ENCODE data around the gene PINLYP. TPM values are rescaled to one million over a fixed set of nuclear protein-coding genes. Genes with fewer than 3 reads are reported as not detected.

Gene PINLYP
- total and polyA plus RNA-seq, 2 of the 13 experiments (the other 11 are each of a cell fraction or from before 2014, with no cell fraction given) = 0.21 to 0.24 TPM

DNA sequence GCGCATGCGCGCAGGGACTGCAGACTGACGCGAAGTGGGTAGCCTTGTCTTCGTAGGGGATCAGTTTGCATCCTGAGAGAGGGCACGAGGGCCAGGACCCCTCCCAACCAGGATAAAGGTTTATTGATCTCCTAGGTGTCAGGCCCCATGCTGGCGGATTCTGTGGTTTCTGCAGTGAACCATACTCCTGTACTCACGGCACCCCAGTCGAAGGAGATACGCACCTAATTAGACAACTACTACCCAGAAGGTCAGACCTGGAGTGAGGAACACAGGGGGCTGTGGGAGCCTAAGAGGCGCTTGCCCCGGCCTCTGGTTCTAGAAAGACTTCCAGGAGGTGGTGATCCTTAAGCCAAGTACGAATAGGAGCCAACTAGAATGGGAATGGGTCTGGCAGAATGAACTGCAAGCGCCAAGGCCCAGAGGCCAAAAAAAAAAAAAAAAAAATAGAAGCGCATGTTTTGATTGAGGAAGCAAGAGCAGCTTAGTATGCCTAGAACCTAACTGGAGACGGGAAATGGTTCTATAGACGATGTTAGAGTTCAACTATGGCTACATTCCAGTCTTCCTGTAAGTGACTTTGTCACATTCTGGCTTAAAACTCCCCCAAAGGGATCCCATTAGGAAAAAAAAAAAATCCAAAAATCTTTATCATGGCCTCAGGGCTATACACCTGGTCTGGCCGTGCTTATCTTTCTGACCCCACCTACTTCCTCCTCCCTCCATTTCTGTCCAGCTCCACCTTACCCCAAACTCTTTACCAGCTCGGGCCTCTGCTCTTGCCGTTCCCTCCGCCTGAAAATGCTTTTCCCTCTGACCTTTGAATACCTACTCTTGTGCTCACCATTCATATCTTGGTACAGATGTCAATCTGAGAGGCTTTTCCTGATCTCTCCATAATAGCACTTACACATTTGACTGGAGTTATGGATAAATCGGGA is 44.7 kb downstream of the PINLYP start (continued):
- no peak for TF ChIP-seq ZBTB21 (CRISPR knock-in tag; IDR thresholded peaks at IDR 0.05)
- TF ChIP-seq DNMT3B (CRISPR knock-in tag; conservative IDR thresholded peaks at IDR 0.05) = no peak
- no peak for TF ChIP-seq ZNF274 (CRISPR knock-in tag; IDR thresholded peaks at IDR 0.05)
- TF ChIP-seq, protein P1, sequence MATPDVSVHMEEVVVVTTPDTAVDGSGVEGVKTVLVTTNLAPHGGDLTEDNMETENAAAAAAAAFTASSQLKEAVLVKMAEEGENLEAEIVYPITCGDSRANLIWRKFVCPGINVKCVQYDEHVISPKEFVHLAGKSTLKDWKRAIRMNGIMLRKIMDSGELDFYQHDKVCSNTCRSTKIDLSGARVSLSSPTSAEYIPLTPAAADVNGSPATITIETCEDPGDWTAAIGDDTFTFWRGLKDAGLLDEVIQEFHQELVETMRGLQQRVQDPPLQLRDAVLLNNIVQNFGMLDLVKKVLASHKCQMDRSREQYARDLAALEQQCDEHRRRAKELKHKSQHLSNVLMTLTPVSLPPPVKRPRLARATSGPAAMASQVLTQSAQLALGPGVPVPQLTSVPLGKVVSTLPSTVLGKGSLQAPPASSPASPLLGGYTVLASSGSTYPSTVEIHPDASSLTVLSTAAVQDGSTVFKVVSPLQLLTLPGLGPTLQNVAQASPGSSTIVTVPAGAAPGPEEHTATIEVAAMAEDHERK (CRISPR knock-in tag; IDR thresholded peaks at IDR 0.05; ENCODE audit: low read depth) = no peak
- TF ChIP-seq, protein P2, sequence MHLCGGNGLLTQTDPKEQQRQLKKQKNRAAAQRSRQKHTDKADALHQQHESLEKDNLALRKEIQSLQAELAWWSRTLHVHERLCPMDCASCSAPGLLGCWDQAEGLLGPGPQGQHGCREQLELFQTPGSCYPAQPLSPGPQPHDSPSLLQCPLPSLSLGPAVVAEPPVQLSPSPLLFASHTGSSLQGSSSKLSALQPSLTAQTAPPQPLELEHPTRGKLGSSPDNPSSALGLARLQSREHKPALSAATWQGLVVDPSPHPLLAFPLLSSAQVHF (CRISPR knock-in tag; IDR thresholded peaks at IDR 0.05) = no peak
- no peak for TF ChIP-seq NONO (IDR thresholded peaks at IDR 0.05)
- no peak for TF ChIP-seq NONO (CRISPR knock-in tag; conservative IDR thresholded peaks at IDR 0.05)
- TF ChIP-seq, protein P3, sequence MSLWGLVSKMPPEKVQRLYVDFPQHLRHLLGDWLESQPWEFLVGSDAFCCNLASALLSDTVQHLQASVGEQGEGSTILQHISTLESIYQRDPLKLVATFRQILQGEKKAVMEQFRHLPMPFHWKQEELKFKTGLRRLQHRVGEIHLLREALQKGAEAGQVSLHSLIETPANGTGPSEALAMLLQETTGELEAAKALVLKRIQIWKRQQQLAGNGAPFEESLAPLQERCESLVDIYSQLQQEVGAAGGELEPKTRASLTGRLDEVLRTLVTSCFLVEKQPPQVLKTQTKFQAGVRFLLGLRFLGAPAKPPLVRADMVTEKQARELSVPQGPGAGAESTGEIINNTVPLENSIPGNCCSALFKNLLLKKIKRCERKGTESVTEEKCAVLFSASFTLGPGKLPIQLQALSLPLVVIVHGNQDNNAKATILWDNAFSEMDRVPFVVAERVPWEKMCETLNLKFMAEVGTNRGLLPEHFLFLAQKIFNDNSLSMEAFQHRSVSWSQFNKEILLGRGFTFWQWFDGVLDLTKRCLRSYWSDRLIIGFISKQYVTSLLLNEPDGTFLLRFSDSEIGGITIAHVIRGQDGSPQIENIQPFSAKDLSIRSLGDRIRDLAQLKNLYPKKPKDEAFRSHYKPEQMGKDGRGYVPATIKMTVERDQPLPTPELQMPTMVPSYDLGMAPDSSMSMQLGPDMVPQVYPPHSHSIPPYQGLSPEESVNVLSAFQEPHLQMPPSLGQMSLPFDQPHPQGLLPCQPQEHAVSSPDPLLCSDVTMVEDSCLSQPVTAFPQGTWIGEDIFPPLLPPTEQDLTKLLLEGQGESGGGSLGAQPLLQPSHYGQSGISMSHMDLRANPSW (CRISPR knock-in tag; IDR thresholded peaks at IDR 0.05; ENCODE audit: borderline replicate concordance) = no peak
- 0 out of 2 replicates have a peak, but pooled peaks have one; percentile 33 for TF ChIP-seq ZNF30 (CRISPR knock-in tag; IDR thresholded peaks at IDR 0.05)
- TF ChIP-seq RFXAP (CRISPR knock-in tag; IDR thresholded peaks at IDR 0.05; ENCODE audit: borderline replicate concordance) = no peak
- TF ChIP-seq, protein P4, sequence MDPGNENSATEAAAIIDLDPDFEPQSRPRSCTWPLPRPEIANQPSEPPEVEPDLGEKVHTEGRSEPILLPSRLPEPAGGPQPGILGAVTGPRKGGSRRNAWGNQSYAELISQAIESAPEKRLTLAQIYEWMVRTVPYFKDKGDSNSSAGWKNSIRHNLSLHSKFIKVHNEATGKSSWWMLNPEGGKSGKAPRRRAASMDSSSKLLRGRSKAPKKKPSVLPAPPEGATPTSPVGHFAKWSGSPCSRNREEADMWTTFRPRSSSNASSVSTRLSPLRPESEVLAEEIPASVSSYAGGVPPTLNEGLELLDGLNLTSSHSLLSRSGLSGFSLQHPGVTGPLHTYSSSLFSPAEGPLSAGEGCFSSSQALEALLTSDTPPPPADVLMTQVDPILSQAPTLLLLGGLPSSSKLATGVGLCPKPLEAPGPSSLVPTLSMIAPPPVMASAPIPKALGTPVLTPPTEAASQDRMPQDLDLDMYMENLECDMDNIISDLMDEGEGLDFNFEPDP (CRISPR knock-in tag; conservative IDR thresholded peaks at IDR 0.05) = 0 out of 2 replicates have a peak, but pooled peaks have one; percentile 73
- TF ChIP-seq, protein P5, sequence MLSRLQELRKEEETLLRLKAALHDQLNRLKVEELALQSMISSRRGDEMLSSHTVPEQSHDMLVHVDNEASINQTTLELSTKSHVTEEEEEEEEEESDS (CRISPR knock-in tag; IDR thresholded peaks at IDR 0.05; ENCODE audit: borderline replicate concordance) = no peak
- TF ChIP-seq NFATC3 (CRISPR knock-in tag; IDR thresholded peaks at IDR 0.05) = no peak
- no peak for TF ChIP-seq PAX8 (CRISPR knock-in tag; IDR thresholded peaks at IDR 0.05; ENCODE audit: borderline replicate concordance)
- peak; percentile 13; the same call in 1 of the 2 replicates for TF ChIP-seq SIN3A (IDR thresholded peaks at IDR 0.05; ENCODE audit: borderline replicate concordance, low read depth, low read length)
- no peak for TF ChIP-seq ZFY (CRISPR knock-in tag; IDR thresholded peaks at IDR 0.05)
- no peak for TF ChIP-seq ZNF878 (CRISPR knock-in tag; IDR thresholded peaks at IDR 0.05)
- TF ChIP-seq SRF (IDR thresholded peaks at IDR 0.05; ENCODE audit: low read depth, low read length) = no peak

Data from HepG2 (cell line).